HuH-7 (cell line): ENCODE data around the gene LBH.
"Not testable (repeated sequence)": the region's sequence is repeated elsewhere in the genome, so short reads cannot be mapped to it uniquely, and the experiment has no call there.

Experiments used
- DNase-seq: peaks from one replicate; pipeline ENCODE4 v3.0.0; 2011; ENCODE audit warnings: low spot score

Gene LBH

GRCh38 chr2:30259071-30259470 is 27.7 kb downstream of the LBH start:
- no peak for DNase-seq

DNA sequence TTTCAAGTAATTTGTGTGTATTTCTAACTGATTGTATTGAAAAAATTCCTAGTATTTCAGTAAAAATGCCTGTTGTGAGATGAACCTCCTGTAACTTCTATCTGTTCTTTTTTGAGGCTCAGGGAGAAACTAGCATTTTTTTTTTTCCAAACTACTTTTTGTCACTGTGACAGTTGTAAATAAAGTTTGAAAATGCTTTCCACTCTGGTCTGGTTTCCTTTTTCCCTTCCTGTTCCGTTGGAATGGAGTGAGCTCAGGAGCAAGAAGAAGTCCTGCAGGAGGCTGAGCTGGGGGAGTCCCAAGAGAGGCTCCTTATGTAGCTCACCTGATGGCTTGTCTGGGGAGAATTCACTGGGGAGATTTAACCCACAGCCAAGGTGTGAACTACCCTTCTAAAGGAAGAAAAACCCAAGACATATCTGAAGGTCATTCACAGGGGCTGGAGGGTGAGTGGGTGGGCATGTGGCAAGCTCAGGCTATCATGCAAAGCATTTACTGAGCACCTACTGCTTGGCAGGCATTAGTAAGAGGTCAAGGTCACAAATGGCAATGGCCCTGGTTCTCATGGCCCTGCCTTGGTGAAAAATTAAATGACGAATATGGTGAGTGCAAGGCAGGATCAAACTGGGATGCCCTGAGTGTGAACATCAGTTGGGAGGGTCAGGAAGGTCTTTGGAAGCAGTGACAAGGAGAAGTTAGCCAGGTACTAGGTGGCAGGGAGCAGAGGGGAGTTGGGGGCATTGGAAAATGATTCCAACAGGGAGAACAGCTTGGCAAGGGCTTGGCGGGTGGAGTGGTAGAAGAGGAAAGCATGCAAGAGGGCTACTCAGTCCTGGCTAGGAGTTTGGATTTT is 28.7 kb downstream of the LBH start:
- DNase-seq: no peak

GRCh38 chr2:30260941-30261340 is 29.6 kb downstream of the LBH start:
- DNase-seq: no peak

- DNase-seq: no peak
Measured at GRCh38 chr2:30261695-30262211, 30.4 kb downstream of the LBH start.

DNA sequence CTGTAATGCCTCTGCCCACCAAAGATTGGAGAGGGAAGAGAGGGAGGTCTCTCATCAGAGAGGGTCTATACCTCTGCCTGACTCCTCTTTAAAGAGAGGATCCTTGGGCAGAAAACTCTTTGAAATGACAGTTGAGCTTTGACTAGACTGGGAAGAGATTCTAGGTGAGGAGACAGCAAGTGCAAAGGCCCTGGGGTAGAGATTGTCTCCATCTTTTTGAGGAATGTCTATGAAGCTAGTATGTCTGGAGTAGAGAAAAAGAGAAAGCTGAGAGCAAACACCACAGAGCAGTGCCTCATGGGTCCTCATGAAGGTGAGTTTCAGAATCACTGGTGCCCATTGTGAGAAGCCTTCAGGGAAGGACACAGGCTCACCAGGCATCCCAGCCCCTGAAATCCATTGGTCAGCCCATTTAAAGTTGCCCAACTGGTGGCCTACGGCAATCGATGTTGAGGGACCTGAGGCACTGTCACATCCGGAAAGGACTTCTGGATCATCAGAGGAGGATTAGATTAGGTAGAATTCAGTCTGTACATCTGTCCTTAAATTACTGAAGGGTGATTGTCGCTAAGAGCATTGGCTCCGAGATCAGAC is 31.5 kb downstream of the LBH start:
- DNase-seq: no peak

DNA sequence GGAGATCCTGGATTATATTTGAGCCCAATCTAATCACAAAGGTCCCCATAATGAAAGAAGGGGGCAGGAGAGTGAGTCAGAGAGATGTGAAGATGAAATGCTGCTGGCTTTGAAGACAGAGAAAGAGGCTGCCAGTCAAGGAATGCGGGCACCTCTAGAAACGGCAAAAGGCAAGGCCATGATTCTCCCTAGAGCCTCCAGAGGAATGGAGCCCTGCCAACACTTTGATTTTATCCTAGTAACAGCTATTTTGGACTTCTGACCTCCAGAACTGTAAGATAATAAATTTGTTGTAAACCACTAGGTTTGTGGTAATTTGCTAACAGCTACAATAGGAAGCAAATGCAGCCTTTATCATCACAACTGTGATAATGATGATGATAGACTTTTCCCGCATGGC is 32.9 kb downstream of the LBH start:
- DNase-seq: no peak

GRCh38 chr2:30265052-30266015 is 34.0 kb downstream of the LBH start:
- no peak for DNase-seq

- no peak for DNase-seq
Measured at GRCh38 chr2:30266051-30266621, 34.8 kb downstream of the LBH start.

- DNase-seq: no peak
Measured at GRCh38 chr2:30266705-30267104, 35.4 kb downstream of the LBH start.

DNA sequence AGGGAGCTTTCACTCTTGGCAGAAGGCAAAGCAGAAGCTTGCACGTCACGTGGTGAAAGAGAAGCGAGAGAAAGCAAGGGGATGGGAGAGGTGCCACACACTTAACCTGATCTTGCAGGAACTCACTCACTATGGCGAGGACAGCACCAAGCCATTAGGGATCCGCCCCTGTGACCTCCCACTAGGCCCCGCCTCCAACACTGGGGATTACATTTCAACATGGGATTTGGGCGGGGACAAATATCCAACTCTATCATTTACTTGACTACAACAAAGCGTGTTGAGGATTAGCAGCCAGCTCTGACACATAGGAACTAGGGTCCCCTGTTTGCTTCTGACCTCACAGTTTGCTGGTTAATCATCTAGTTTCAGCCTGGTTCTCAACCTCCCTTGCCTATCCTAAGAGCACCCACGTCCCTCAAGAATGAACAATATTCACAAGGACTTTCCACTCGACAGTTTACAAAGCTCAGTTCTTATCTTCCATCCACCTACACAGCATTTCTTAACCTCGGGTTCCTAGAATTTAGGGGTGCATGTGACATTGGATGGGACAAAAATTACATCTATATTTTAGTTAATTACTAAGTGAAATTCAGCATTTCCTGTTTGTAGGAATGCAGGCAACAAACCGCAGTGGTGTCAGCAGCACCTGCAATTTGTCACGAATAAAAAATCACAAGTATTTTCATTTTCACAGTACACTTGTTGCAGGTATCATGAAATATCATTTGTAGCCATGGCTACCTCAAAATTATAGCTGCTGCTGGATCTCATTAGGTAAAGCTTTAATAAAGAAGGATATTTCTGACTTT is 36.0 kb downstream of the LBH start:
- no peak for DNase-seq

GRCh38 chr2:30268296-30268871 is 37.0 kb downstream of the LBH start:
- DNase-seq: no peak

GRCh38 chr2:30269114-30269770 is 37.9 kb downstream of the LBH start:
- DNase-seq: not testable (repeated sequence)

GRCh38 chr2:30269771-30270145 is 38.4 kb downstream of the LBH start:
- no peak for DNase-seq

- DNase-seq: no peak
Measured at GRCh38 chr2:30270166-30270565, 38.8 kb downstream of the LBH start.

- no peak for DNase-seq
Measured at GRCh38 chr2:30271301-30271700, 40.0 kb downstream of the LBH start.

GRCh38 chr2:30272286-30272685 is 41.0 kb downstream of the LBH start:
- no peak for DNase-seq

- DNase-seq: no peak
Measured at GRCh38 chr2:30272761-30273573, 41.6 kb downstream of the LBH start.

GRCh38 chr2:30273574-30273929 is 42.2 kb downstream of the LBH start:
- DNase-seq: no peak

GRCh38 chr2:30275256-30275655 is 43.9 kb downstream of the LBH start:
- DNase-seq: no peak
